Measurements from ENCODE around the gene SLC2A1. TPM values are rescaled to one million over a fixed set of nuclear protein-coding genes. Genes with fewer than 3 reads are reported as not detected.

Gene SLC2A1
- total RNA-seq, 2 experiments from 2014 or later, result 158 to 162 TPM

DNA sequence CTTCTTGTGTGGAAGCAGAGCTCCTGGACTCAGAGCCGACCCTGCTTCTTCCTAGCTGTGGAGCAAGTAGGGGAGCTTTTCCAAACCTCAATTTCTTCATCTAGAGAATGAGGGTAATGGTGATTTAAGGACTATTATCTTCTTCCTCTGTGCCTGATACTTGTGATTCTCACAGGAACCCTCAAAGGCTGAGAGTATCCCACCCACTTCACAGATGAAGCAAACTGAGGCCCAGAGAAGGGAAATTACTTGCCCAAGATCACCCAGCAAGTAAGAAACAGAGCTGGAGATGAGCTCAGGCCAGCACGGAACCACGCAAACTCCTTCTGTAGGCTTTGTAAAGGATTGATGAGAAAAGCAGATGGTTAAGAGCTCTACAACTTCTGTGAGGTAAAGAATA is 15.1 kb upstream of the SLC2A1 start:
- TF ChIP-seq, protein P1, sequence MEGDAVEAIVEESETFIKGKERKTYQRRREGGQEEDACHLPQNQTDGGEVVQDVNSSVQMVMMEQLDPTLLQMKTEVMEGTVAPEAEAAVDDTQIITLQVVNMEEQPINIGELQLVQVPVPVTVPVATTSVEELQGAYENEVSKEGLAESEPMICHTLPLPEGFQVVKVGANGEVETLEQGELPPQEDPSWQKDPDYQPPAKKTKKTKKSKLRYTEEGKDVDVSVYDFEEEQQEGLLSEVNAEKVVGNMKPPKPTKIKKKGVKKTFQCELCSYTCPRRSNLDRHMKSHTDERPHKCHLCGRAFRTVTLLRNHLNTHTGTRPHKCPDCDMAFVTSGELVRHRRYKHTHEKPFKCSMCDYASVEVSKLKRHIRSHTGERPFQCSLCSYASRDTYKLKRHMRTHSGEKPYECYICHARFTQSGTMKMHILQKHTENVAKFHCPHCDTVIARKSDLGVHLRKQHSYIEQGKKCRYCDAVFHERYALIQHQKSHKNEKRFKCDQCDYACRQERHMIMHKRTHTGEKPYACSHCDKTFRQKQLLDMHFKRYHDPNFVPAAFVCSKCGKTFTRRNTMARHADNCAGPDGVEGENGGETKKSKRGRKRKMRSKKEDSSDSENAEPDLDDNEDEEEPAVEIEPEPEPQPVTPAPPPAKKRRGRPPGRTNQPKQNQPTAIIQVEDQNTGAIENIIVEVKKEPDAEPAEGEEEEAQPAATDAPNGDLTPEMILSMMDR (IDR thresholded peaks at IDR 0.05), result no peak
- ATAC-seq (no peak), DNase-seq (no peak)
- Mint-ChIP-seq H3K9me3 (no peaks in the 10 kb centered on the region), H3K27ac (no peak overlapping the region), H3K36me3 (ENCODE audit: low read depth) (no peaks in the 10 kb centered on the region), H3K4me3 (no peak overlapping the region), H3K4me1 (ENCODE audit: low read depth) (no peaks in the 10 kb centered on the region), H3K27me3 (no peaks in the 10 kb centered on the region)
- POLR2A ChIA-PET, result interaction anchor here (1.3 kb wide), 1 partner anchor 37 kb away, joined by 4 read pairs; no protein-coding TSS in a partner anchor
- intact Hi-C loops (cut with micrococcal nuclease), result no loop called here
- CTCF ChIA-PET, result no interaction called here

DNA sequence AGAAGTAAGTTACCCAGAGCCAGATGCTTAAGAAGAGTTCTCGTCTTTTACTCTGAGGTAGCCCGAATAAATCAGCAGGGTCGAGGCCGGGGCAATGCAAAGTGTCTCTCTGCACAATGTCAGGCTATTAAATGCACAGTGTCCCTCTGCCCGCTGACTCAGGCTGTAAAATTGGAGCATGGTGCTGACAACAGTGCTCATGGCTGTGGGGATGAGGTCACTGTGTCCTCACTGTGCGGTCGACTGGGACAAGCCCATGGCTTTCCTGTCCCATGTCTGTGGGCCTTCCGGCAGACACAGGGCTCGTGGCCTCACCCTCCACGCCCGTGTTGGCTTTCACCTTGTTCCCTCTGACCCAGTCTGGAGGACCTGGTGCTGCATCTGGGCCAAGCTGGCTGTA is 14.6 kb upstream of the SLC2A1 start:
- ATAC-seq, result no peak
- TF ChIP-seq, protein P1 (IDR thresholded peaks at IDR 0.05), result no peak
- Mint-ChIP-seq H3K27ac (no peak overlapping the region), H3K36me3 (ENCODE audit: low read depth) (no peaks in the 10 kb centered on the region), H3K4me1 (ENCODE audit: low read depth) (no peaks in the 10 kb centered on the region), H3K27me3 (no peaks in the 10 kb centered on the region), H3K9me3 (no peaks in the 10 kb centered on the region), H3K4me3 (no peak overlapping the region)
- ChIA-PET CTCF (no interaction called here), POLR2A (no interaction called here)
- DNase-seq, result no peak
- intact Hi-C loops (cut with micrococcal nuclease), result no loop called here

DNA sequence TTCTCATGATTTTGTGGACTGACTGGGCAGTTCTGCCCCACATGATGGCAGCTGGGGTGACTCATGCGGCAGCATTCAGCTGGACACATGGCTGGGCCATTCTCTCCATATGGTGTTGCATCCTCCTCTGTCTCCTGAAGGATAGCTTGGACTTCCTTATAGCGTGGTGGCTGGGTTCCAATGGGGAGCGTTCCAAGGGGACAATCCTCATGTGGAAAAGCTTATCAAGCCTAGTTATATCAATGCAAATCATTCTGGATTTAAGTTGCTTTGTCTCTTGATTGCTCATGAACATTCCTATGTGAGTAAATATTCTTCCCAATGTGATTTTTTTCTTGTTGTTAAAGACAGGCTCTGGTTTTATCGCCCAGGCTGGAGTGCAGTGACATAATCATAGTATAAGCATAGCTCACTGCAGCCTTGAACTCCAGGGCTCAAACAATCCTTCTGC is 13.2 kb upstream of the SLC2A1 start:
- CTCF ChIA-PET, result interaction anchor here (0.9 kb wide), 2 partner anchors 11 to 49 kb away, joined by 3 to 4 read pairs; no protein-coding TSS in a partner anchor
- ATAC-seq (no peak), DNase-seq (no peak)
- Mint-ChIP-seq H3K4me1 (ENCODE audit: low read depth) (no peaks in the 10 kb centered on the region), H3K36me3 (ENCODE audit: low read depth) (no peaks in the 10 kb centered on the region), H3K9me3 (no peaks in the 10 kb centered on the region), H3K4me3 (no peak overlapping the region), H3K27ac (no peak overlapping the region), H3K27me3 (no peaks in the 10 kb centered on the region)
- intact Hi-C loops (cut with micrococcal nuclease), result no loop called here
- TF ChIP-seq, protein P1 (IDR thresholded peaks at IDR 0.05), result no peak
- POLR2A ChIA-PET, result interaction anchor here (0.6 kb wide), 1 partner anchor 252 kb away, joined by 3 read pairs; no protein-coding TSS in a partner anchor

DNA sequence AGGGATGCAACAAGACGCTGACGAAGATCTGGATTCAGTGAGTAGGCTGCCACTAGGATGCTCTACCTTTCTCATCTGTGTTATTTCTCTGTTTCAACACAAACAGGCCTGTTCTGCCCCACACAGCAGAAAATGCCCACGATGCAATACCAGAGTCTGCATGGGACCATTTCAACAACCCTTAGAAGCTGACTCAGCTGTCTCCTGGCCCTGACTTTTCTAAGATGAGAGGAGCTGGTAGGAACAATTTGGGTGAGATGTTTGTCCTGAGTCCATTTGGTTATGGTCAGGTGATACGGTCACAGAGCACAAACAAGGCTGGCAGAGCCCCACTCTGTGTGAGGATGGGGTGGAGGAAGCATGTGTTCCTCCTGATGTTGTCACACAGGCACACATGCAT is 11.5 kb upstream of the SLC2A1 start:
- Mint-ChIP-seq H3K9me3 (no peaks in the 10 kb centered on the region), H3K36me3 (ENCODE audit: low read depth) (no peaks in the 10 kb centered on the region), H3K4me1 (ENCODE audit: low read depth) (no peaks in the 10 kb centered on the region), H3K27me3 (no peaks in the 10 kb centered on the region), H3K4me3 (no peak overlapping the region), H3K27ac (no peak overlapping the region)
- intact Hi-C loops (cut with micrococcal nuclease), result no loop called here
- ChIA-PET POLR2A (no interaction called here), CTCF (interaction anchor here (0.9 kb wide), 1 partner anchor 47 kb away, joined by 3 read pairs; no protein-coding TSS in a partner anchor)
- no peak for DNase-seq
- ATAC-seq, result no peak
- TF ChIP-seq, protein P1 (IDR thresholded peaks at IDR 0.05), result no peak

DNA sequence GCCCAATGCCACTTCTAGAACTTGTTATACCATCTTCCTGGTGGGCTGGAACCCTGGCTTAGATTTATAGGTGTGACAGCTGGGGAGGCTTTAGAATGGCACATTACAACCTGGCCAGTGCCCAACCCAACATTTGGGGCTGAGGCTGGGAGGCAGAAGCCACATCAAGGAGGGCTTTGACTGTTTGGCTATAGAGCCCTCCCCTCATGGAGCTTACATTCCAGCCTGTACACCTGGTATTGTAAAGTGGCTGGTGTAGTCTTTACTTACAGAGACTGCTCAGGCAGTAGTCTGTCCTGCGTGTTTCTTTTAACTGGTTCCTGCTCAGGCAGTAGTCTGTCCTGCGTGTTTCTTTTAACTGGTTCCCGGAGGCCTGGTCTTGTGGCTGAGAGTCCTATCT is 10.0 kb upstream of the SLC2A1 start:
- no peak overlapping the region for H3K4me3 Mint-ChIP-seq
- ChIA-PET POLR2A (no interaction called here), CTCF (no interaction called here)
- no peaks in the 10 kb centered on the region for H3K9me3 Mint-ChIP-seq
- no peak for ATAC-seq
- H3K27me3 Mint-ChIP-seq, result no peaks in the 10 kb centered on the region
- H3K27ac Mint-ChIP-seq, result no peak overlapping the region
- TF ChIP-seq, protein P1 (IDR thresholded peaks at IDR 0.05), result no peak
- intact Hi-C loops (cut with micrococcal nuclease), result no loop called here
- no peak for DNase-seq
- peaks cover under 1% of the 10 kb centered on the region for H3K4me1 Mint-ChIP-seq (ENCODE audit: low read depth)
- no peaks in the 10 kb centered on the region for H3K36me3 Mint-ChIP-seq (ENCODE audit: low read depth)

Data from activated CD8-positive, alpha-beta T cell treated with anti-CD3 and anti-CD28 coated beads for 36 hours (primary cell).